H1 (cell line): ENCODE measurements around the gene LHPP. TPM values are rescaled to one million over a fixed set of nuclear protein-coding genes. Genes with fewer than 3 reads are reported as not detected.

Experiments
- CTCF ChIA-PET: fragments of 300-600 bp; sonication (Branson Sonifier 250); formaldehyde crosslinking; loops from one replicate; lab custom pipeline; 2021; ENCODE audit not compliant: partially characterized antibody; lab: Charles Lee
- POLR2A ChIA-PET: fragments of 300-600 bp; sonication (Branson Sonifier 250); formaldehyde crosslinking; loops from one replicate; lab custom pipeline; 2021; ENCODE audit warnings: inconsistent platforms; ENCODE audit not compliant: partially characterized antibody; lab: Charles Lee
- DNase-seq, 2 experiments: peaks; one replicate each; pipeline versions ENCODE4 v3.0.0 to v3.0.0-alpha.2; 2010 to 2022; ENCODE audit warnings: low spot score in 2 of 2, low read depth in 1 of 2, mixed read lengths in 1 of 2
- FAIRE-seq: peaks from 2 replicates; lab custom pipeline; 2011; peaks lifted over from hg19 to GRCh38; lab: Jason Lieb, UNC
- H2AFZ ChIP-seq: 2 replicates; pipeline ENCODE4 v1.8.1; 2012; ENCODE audit warnings: low read length, inconsistent platforms
- H2AK5ac ChIP-seq: 2 replicates; pipeline ENCODE4 v1.6.1; 2013; ENCODE audit warnings: low read depth, low read length
- H2BK120ac ChIP-seq: replicated peaks from 2 replicates; pipeline ENCODE3; 2013; ENCODE audit warnings: low read depth, low read length, inconsistent platforms
- H2BK12ac ChIP-seq: 2 replicates; pipeline ENCODE4 v1.6.1; 2013; ENCODE audit warnings: low read depth, low read length
- H2BK15ac ChIP-seq: 2 replicates; pipeline ENCODE4 v1.6.1; 2013; ENCODE audit warnings: low read length
- H2BK20ac ChIP-seq: 2 replicates; pipeline ENCODE4 v1.6.1; 2013; ENCODE audit warnings: low read length
- H2BK5ac ChIP-seq: 2 replicates; pipeline ENCODE4 v1.6.1; 2013; ENCODE audit warnings: low read depth, low read length
- H3K14ac ChIP-seq: 2 replicates; pipeline ENCODE4 v1.6.1; 2013; ENCODE audit warnings: inconsistent platforms; ENCODE audit not compliant: insufficient read length
- H3K18ac ChIP-seq: 2 replicates; pipeline ENCODE4 v1.6.1; 2013; ENCODE audit warnings: low read length; ENCODE audit errors: extremely low read depth
- H3K23ac ChIP-seq: 2 replicates; pipeline ENCODE4 v1.6.1; 2013; ENCODE audit warnings: inconsistent platforms; ENCODE audit not compliant: insufficient read length
- H3K23me2 ChIP-seq: 2 replicates; pipeline ENCODE4 v1.6.1; 2013; ENCODE audit warnings: low read depth, low read length
- H3K27ac ChIP-seq: 2 replicates; pipeline ENCODE4 v1.6.1; 2011; ENCODE audit warnings: low read depth, low read length, inconsistent platforms
- H3K27me3 ChIP-seq, 4 experiments: replicated peaks in 1 of 4; 1 replicate in 1 of 4; 2 replicates in 3 of 4; pipeline versions ENCODE4 v1.6.1 to v1.8.1; 2011 to 2013; ENCODE audit warnings: low read length in 3 of 4, mild to moderate bottlenecking in 3 of 4, inconsistent platforms in 2 of 4, mixed read lengths in 2 of 4, moderate library complexity in 1 of 4; ENCODE audit not compliant: control insufficient read depth in 3 of 4, insufficient read depth in 3 of 4; ENCODE audit errors: extremely low read depth in 1 of 4
- H3K36me3 ChIP-seq, 4 experiments: 2 replicates each; pipeline versions ENCODE4 v1.6.1 to v1.8.1; 2011 to 2013; ENCODE audit warnings: mild to moderate bottlenecking in 4 of 4, low read length in 3 of 4, moderate library complexity in 2 of 4, control low read depth in 1 of 4, inconsistent platforms in 1 of 4; ENCODE audit not compliant: insufficient read depth in 4 of 4, control insufficient read depth in 2 of 4
- H3K4ac ChIP-seq: replicated peaks from 2 replicates; pipeline ENCODE3; 2013; ENCODE audit warnings: low read length, low read depth, mixed read lengths, inconsistent platforms; ENCODE audit not compliant: insufficient read length
- H3K4me1 ChIP-seq, 4 experiments: replicated peaks in 1 of 4; 1 replicate in 1 of 4; 2 replicates in 3 of 4; pipeline versions ENCODE4 v1.6.1 to v1.8.1; 2011 to 2013; ENCODE audit warnings: low read length in 3 of 4, inconsistent platforms in 2 of 4, mixed read lengths in 1 of 4; ENCODE audit not compliant: insufficient read depth in 4 of 4, control insufficient read depth in 3 of 4
- H3K4me2 ChIP-seq, 2 experiments: 2 replicates each; pipeline versions ENCODE4 v1.6.1 to v1.8.1; 2011 to 2013; ENCODE audit warnings: low read depth in 2 of 2, low read length in 2 of 2, control low read depth in 1 of 2, inconsistent platforms in 1 of 2, mild to moderate bottlenecking in 1 of 2; ENCODE audit not compliant: insufficient read depth in 1 of 2
- H3K4me3 ChIP-seq, 4 experiments: fragments of 200-600, 300-600 bp in 1 of 4; sonication (generic), shearing (Covaris generic), sonication (Bioruptor Twin) in 1 of 4; 2 replicates each; pipeline versions ENCODE4 v1.5.1 to v1.8.1; 2011 to 2016; ENCODE audit warnings: low read length in 4 of 4, low read depth in 3 of 4, control low read depth in 2 of 4, inconsistent platforms in 2 of 4, mild to moderate bottlenecking in 2 of 4, mixed read lengths in 1 of 4, moderate library complexity in 1 of 4; ENCODE audit not compliant: insufficient read depth in 2 of 4; ENCODE audit errors: extremely low read depth in 1 of 4
- H3K56ac ChIP-seq: replicated peaks from 2 replicates; pipeline ENCODE3; 2013; ENCODE audit warnings: low read depth, mild to moderate bottlenecking, mixed read lengths, low read length, inconsistent platforms; ENCODE audit not compliant: insufficient read length
- H3K79me1 ChIP-seq: 2 replicates; pipeline ENCODE4 v1.6.1; 2013; ENCODE audit warnings: low read depth, low read length, control low read depth
- H3K79me2 ChIP-seq, 2 experiments: 2 replicates each; pipeline versions ENCODE4 v1.6.1 to v1.8.1; 2012 to 2013; ENCODE audit warnings: low read length in 2 of 2, mild to moderate bottlenecking in 2 of 2, inconsistent platforms in 1 of 2; ENCODE audit not compliant: insufficient read depth in 2 of 2, control insufficient read depth in 1 of 2
- H3K9ac ChIP-seq, 4 experiments: replicated peaks in 1 of 4; 1 replicate in 1 of 4; 2 replicates in 3 of 4; pipeline versions ENCODE4 v1.6.1 to v1.8.1; 2011 to 2013; ENCODE audit warnings: low read depth in 3 of 4, low read length in 3 of 4, control low read depth in 2 of 4, mild to moderate bottlenecking in 2 of 4, moderate library complexity in 2 of 4, inconsistent platforms in 1 of 4; ENCODE audit errors: extremely low read depth in 1 of 4
- H3K9me3 ChIP-seq, 2 experiments: 2 replicates each; pipeline versions ENCODE4 v1.6.1 to v1.8.1; 2012 to 2013; ENCODE audit warnings: mild to moderate bottlenecking in 2 of 2, moderate library complexity in 2 of 2, control low read depth in 1 of 2, inconsistent platforms in 1 of 2, low read depth in 1 of 2, low read length in 1 of 2, mixed read lengths in 1 of 2; ENCODE audit not compliant: insufficient read depth in 2 of 2
- H4K20me1 ChIP-seq, 2 experiments: replicated peaks in 1 of 2; 2 replicates each; pipeline versions ENCODE3 to v1.8.1; 2011 to 2013; ENCODE audit warnings: inconsistent platforms in 2 of 2, low read length in 2 of 2, mild to moderate bottlenecking in 1 of 2; ENCODE audit not compliant: insufficient read depth in 2 of 2, control insufficient read depth in 1 of 2
- H4K5ac ChIP-seq: 2 replicates; pipeline ENCODE4 v1.6.1; 2013; ENCODE audit warnings: low read length, low read depth, mixed read lengths, inconsistent platforms; ENCODE audit not compliant: insufficient read length
- H4K8ac ChIP-seq: 2 replicates; pipeline ENCODE4 v1.8.0; 2013; ENCODE audit warnings: mild to moderate bottlenecking, moderate library complexity, low read length, inconsistent platforms; ENCODE audit not compliant: insufficient read depth; ENCODE audit errors: extremely low read depth
- H4K91ac ChIP-seq: replicated peaks from 2 replicates; pipeline ENCODE3; 2013; ENCODE audit warnings: low read length, mixed read lengths, inconsistent platforms; ENCODE audit not compliant: insufficient read length
- KDM1A ChIP-seq: fragments of 200-600, 300-600 bp; sonication (generic); IDR thresholded peaks from 2 replicates; pipeline ENCODE4 v1.7.1; 2016; ENCODE audit warnings: mild to moderate bottlenecking, low read length, borderline replicate concordance
- POLR2A ChIP-seq, 2 experiments: IDR thresholded peaks; 1 replicate in 1 of 2; 2 replicates in 1 of 2; pipeline ENCODE4 v1.6.1; 2011; ENCODE audit warnings: low read depth in 2 of 2, low read length in 2 of 2, mild to moderate bottlenecking in 2 of 2; ENCODE audit errors: control extremely low read depth in 1 of 2
- WGBS, 2 experiments: shearing (Covaris generic) in 1 of 2; methylation state at CpG; one replicate each; pipeline versions ENCODE4 v1.1.6 to v1.1.7; 2013 to 2015; ENCODE audit warnings: low lambda C conversion rate in 2 of 2, mixed read lengths in 2 of 2, inconsistent platforms in 1 of 2, low coverage in 1 of 2, missing lambda C conversion rate in 1 of 2; ENCODE audit not compliant: insufficient replicate concordance in 2 of 2, insufficient coverage in 1 of 2, insufficient read length in 1 of 2; ENCODE audit errors: extremely low coverage in 1 of 2, missing lambda C conversion rate in 1 of 2; 5-methylcytosine and 5-hydroxymethylcytosine counted together
- polyA plus RNA-seq, 7 experiments: library from polyadenylated mRNA; depleted of rRNA in 3 of 7; stranded (reverse) in 5 of 7; unstranded in 2 of 7; fragments of >200 nt in 5 of 7; fragments of 200-250 nt in 2 of 7; gene quantifications; 1 replicate in 5 of 7; 2 replicates in 1 of 7; 4 replicates in 1 of 7; pipeline versions ENCODE4 v1.2.1 to v1.2.3, GENCODE V29; 2011 to 2013; ENCODE audit warnings: missing spikeins in 2 of 7, mixed read lengths in 2 of 7
- total RNA-seq: library from RNA; stranded (reverse); fragmentation: NEBNext Ultra II Directional; extraction: Animal tissue kit (Norgen Biotek cat#: 25700); gene quantifications from 2 replicates; pipeline ENCODE4 v1.2.1, GENCODE V29; 2021

The LHPP gene
- total and polyA plus RNA-seq, 2 of the 8 experiments (the other 6 are each of a cell fraction or from before 2014, with no cell fraction given): 26.0 to 45.0 TPM

- H2AK5ac ChIP-seq: no peak overlapping the region
- CTCF ChIA-PET: interaction anchor here (0.6 to 1.6 kb wide), 4 partner anchors 45 to 135 kb away, joined by 3 to 4 read pairs (median 4); no protein-coding TSS in a partner anchor
Measured at GRCh38 chr10:124605481-124605855, 143.8 kb downstream of the LHPP start.

More at GRCh38 chr10:124605481-124605855, 143.8 kb downstream of the LHPP start:
- H3K4ac ChIP-seq: no peak overlapping the region
- 0 out of 2 replicates have a peak, but pooled peaks have one; percentile 20 for TF ChIP-seq KDM1A
- TF ChIP-seq POLR2A (IDR thresholded peaks at IDR 0.05; ENCODE audit: control extremely low read depth in 1 of 2, low read depth in 2 of 2, low read length in 2 of 2): no peak
- no peak overlapping the region for H3K27ac ChIP-seq
- 90% methylated on average over 5 of the region's 5 CpGs; no CpG with 5 or more reads in 1 of the 2 experiments for WGBS, 2 experiments
- no peaks in the 10 kb centered on the region for H3K9me3 ChIP-seq
- H2BK20ac ChIP-seq: no peak overlapping the region
- H4K20me1 ChIP-seq: peaks cover 0 to 1% of the 10 kb centered on the region in 2 experiments
- no peak overlapping the region for H2BK5ac ChIP-seq
- no peak overlapping the region for H2AFZ ChIP-seq
- no peaks in the 10 kb centered on the region for H3K79me1 ChIP-seq
- H3K18ac ChIP-seq: no peak overlapping the region
- DNase-seq (no peak), FAIRE-seq (no peak)
- H3K27me3 ChIP-seq: no peaks in the 10 kb centered on the region; a peak in 1 of 7 replicates
- no peak overlapping the region for H3K9ac ChIP-seq
- no peak overlapping the region for H3K4me2 ChIP-seq
- no peak overlapping the region for H2BK120ac ChIP-seq
- H2BK12ac ChIP-seq: no peak overlapping the region
- no peak overlapping the region for H3K23ac ChIP-seq
- no peaks in the 10 kb centered on the region for H3K79me2 ChIP-seq
- H3K4me3 ChIP-seq: no peak overlapping the region
- H3K56ac ChIP-seq: no peak overlapping the region
- H3K14ac ChIP-seq: no peak overlapping the region
- H3K36me3 ChIP-seq: no peaks in the 10 kb centered on the region; a peak in 1 of 8 replicates
- no peaks in the 10 kb centered on the region for H3K4me1 ChIP-seq
- H2BK15ac ChIP-seq: no peak overlapping the region
- no peak overlapping the region for H4K91ac ChIP-seq
- POLR2A ChIA-PET: no interaction called here
- no peak overlapping the region; the same call in 1 of the 2 replicates for H4K8ac ChIP-seq
- no peak overlapping the region for H4K5ac ChIP-seq
- H3K23me2 ChIP-seq: no peaks in the 10 kb centered on the region; the same call in 1 of the 2 replicates
